Subcutaneous adipose tissue (tissue), 4 donors: ENCODE data around the gene KCNS1. TPM values are rescaled to one million over a fixed set of nuclear protein-coding genes. Genes with fewer than 3 reads are reported as not detected.

Experiments
- CTCF ChIP-seq: fragments of 450-650 bp; IDR thresholded peaks from one replicate; pipeline ENCODE4 v1.5.1; 2016; ENCODE audit warnings: low read depth, mild to moderate bottlenecking, control low read depth, antibody characterized with exemption, moderate library complexity
- total RNA-seq, 4 donors: library from RNA; depleted of rRNA; stranded (reverse); fragments of >200 nt; gene quantifications; one replicate each; pipeline ENCODE4 v1.1.0, GENCODE V29; 2016

KCNS1 gene
- total RNA-seq, 4 donors from 2014 or later: not detected

- TF ChIP-seq CTCF: no peak
Observed at GRCh38 chr20:45047581-45048119, 53.3 kb downstream of the KCNS1 start.

- TF ChIP-seq CTCF: no peak
Observed at GRCh38 chr20:45044601-45045000, 56.3 kb downstream of the KCNS1 start.

GRCh38 chr20:45044084-45044573 is 56.8 kb downstream of the KCNS1 start:
- TF ChIP-seq CTCF: no peak

GRCh38 chr20:45042978-45043377 is 57.9 kb downstream of the KCNS1 start:
- TF ChIP-seq CTCF: no peak

Other genes starting within 250 kb of the KCNS1 start
- gene YWHAB, start 215.4 kb downstream of the KCNS1 start, total RNA-seq: 100 to 1,000 TPM; 119 to 184 (median 143) TPM
- gene PABPC1L, start 191.1 kb downstream of the KCNS1 start, total RNA-seq: 1 to 10 TPM; 5.5 to 8.5 (median 6.9) TPM
- gene TOMM34, start 140.7 kb downstream of the KCNS1 start, total RNA-seq: 10 to 100 TPM in 1 of 4 donors, 1 to 10 TPM in 3; 7.1 to 10.6 (median 8.3) TPM
- 10 to 100 TPM; 25.2 to 71.4 (median 40.1) TPM for gene STK4, start 134.6 kb downstream of the KCNS1 start, total RNA-seq
- not detected for gene WFDC5, start 14.0 kb upstream of the KCNS1 start, total RNA-seq
- gene WFDC12, start 23.3 kb upstream of the KCNS1 start, total RNA-seq: not detected
- not detected for gene PI3, start 73.8 kb upstream of the KCNS1 start, total RNA-seq
- gene SEMG1, start 105.9 kb upstream of the KCNS1 start, total RNA-seq: not detected
- not detected for gene SEMG2, start 120.2 kb upstream of the KCNS1 start, total RNA-seq
- 10 to 100 TPM in 3 of 4 donors, 1 to 10 TPM in 1; 7.0 to 52.3 (median 22.9) TPM for gene SLPI, start 153.4 kb upstream of the KCNS1 start, total RNA-seq
- gene RBPJL, start 205.7 kb upstream of the KCNS1 start, total RNA-seq: not detected
- gene MATN4, start 207.2 kb upstream of the KCNS1 start, total RNA-seq: under 1 TPM in 2 of 4 donors, not detected in 2; 0.34 to 0.44 TPM
- 10 to 100 TPM; 37.4 to 65.4 (median 40.9) TPM for gene SDC4, start 247.3 kb upstream of the KCNS1 start, total RNA-seq